ENCODE measurements around the gene MGRN1.

DNA sequence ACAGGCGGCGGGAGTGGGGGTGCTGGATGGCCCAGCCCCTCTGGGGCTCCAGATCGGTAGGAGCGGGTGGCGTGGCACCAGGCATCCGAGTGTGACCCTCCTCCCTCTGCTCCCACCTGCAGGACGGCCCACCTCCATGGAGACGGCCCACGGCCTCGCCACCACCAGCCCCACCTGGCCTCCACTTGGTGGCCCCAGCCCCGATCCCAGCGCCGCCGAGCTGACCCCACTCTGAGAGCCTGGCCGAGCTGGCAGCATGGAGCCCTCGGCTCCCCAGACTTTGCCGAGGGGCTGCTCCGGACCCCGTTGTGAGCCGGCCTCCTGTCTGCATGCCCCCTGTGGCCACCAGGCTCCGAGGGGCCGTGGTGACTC lies 64.0 kb downstream of the MGRN1 start:
- TF ChIP-seq, protein P1, sequence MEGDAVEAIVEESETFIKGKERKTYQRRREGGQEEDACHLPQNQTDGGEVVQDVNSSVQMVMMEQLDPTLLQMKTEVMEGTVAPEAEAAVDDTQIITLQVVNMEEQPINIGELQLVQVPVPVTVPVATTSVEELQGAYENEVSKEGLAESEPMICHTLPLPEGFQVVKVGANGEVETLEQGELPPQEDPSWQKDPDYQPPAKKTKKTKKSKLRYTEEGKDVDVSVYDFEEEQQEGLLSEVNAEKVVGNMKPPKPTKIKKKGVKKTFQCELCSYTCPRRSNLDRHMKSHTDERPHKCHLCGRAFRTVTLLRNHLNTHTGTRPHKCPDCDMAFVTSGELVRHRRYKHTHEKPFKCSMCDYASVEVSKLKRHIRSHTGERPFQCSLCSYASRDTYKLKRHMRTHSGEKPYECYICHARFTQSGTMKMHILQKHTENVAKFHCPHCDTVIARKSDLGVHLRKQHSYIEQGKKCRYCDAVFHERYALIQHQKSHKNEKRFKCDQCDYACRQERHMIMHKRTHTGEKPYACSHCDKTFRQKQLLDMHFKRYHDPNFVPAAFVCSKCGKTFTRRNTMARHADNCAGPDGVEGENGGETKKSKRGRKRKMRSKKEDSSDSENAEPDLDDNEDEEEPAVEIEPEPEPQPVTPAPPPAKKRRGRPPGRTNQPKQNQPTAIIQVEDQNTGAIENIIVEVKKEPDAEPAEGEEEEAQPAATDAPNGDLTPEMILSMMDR (IDR thresholded peaks at IDR 0.05; ENCODE audit: insufficient read depth, low read depth, low read length): no peak
- TF ChIP-seq EZH2 (IDR thresholded peaks at IDR 0.05; ENCODE audit: insufficient read depth, low read length): no peak

Measured in astrocyte (in vitro differentiated cells and primary cell).